Body of pancreas (tissue), 4 donors: ENCODE results near the gene ATOSA. TPM values are rescaled to one million over a fixed set of nuclear protein-coding genes. Genes with fewer than 3 reads are reported as not detected.

Source experiments
- ATAC-seq: fragments of 150-250 bp; one replicate; pipeline ENCODE4 v1.9.1; 2016
- DNase-seq, 4 donors: peaks; one replicate each; pipeline ENCODE4 v3.0.0-alpha.2; 2019
- H3K27ac ChIP-seq, 4 donors: fragments of 200-600 bp; sonication (generic); 1 replicate in 3 of 4; 2 replicates in 1 of 4; pipeline versions ENCODE4 v1.5.1 to v1.6.1; 2016 to 2019; ENCODE audit warnings: mild to moderate bottlenecking in 1 of 4, mixed read lengths in 1 of 4, moderate library complexity in 1 of 4
- H3K27me3 ChIP-seq, 2 donors: fragments of 200-600 bp; sonication (generic); one replicate each; pipeline ENCODE4 v1.6.0; 2016; ENCODE audit warnings: mild to moderate bottlenecking in 1 of 2
- H3K36me3 ChIP-seq, 2 donors: fragments of 200-600 bp; sonication (generic); replicated peaks in 1 of 2; 2 replicates each; pipeline ENCODE4 v1.5.1; 2016; ENCODE audit warnings: low read depth in 2 of 2; ENCODE audit not compliant: insufficient read depth in 1 of 2
- H3K4me1 ChIP-seq: fragments of 200-600 bp; sonication (generic); one replicate; pipeline ENCODE4 v1.6.0; 2016
- H3K4me3 ChIP-seq, 2 donors: fragments of 200-600 bp; sonication (generic); 1 replicate in 1 of 2; 2 replicates in 1 of 2; pipeline ENCODE4 v1.5.1; 2016 to 2019
- H3K9me3 ChIP-seq, 3 donors: fragments of 200-600 bp; sonication (generic); 1 replicate in 2 of 3; 2 replicates in 1 of 3; pipeline ENCODE4 v1.5.1; 2016
- POLR2A ChIP-seq, 3 donors: fragments of 450-650 bp; IDR thresholded peaks; one replicate each; pipeline ENCODE4 v1.6.1; 2016; ENCODE audit warnings: antibody characterized with exemption in 3 of 3, mild to moderate bottlenecking in 2 of 3
- WGBS, 2 donors: methylation state at CpG; one replicate each; pipeline ENCODE4 v1.1.5; 2017; 5-methylcytosine and 5-hydroxymethylcytosine counted together
- intact Hi-C: fragments of 100-400 bp; cut with DNase I; formaldehyde crosslinking; loops from one replicate; pipeline ENCODE4 v1.15.1; 2023
- total RNA-seq, 2 donors: library from RNA; depleted of rRNA; stranded (reverse); fragments of >200 nt; gene quantifications; one replicate each; pipeline ENCODE4 v1.1.0, GENCODE V29; 2016
- TF ChIP-seq, protein P1 (sequence below), 7 experiments: fragments of 450-650 bp in 4 of 7; fragments of 200-600 bp in 3 of 7; sonication (generic) in 3 of 7; IDR thresholded peaks; one replicate each; pipeline ENCODE4 v1.5.1; 2016 to 2019; ENCODE audit warnings: antibody characterized with exemption in 7 of 7

Gene ATOSA
- total RNA-seq, 2 donors from 2014 or later, result 37.2 to 63.6 TPM

DNA sequence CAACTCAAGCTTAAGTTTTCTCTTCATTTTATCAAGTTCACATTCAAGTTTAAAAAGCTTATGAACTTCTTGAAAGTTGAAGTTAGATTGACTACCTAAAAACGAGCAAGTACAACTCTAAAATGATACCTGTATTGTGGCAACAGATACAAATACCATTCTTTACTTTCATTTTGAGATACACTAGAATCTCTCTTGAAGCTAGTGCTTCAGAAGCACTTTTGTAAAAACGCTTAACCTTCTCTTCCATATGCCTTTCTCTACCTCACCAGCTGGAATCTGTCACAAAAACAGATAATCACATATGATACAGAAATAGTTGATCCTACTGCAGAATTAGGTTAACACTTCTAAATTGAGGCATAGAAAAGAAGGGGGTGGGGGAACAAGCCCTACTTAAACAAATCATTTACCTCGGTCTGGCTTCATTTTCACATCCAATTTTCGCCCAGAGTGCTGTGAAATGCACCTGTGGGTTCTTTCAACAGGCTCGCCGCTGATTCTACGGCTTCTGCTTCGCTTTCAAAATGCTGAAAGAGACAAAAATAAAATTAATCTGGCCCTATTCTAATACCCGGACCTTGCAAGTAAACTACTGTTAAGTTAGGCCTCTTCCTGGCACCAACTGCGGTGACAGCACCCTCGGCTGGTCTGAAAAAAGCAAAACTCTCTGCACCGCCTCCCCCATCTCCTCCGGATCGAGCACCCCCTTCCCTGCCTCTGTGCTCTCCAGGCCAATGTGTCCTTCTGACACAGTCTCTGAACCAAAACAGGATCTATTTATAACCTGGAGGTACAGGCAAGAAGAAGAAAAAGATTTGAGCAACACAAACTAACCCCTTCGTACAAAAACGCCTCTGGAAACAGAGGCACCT is 1.4 kb downstream of the ATOSA start:
- WGBS, 2 donors, result 0 to 2% methylated on average over 16 of the region's 16 CpGs
- intact Hi-C loops, result no loop called here
- no peak for TF ChIP-seq POLR2A (IDR thresholded peaks at IDR 0.05)
- TF ChIP-seq, protein P1, sequence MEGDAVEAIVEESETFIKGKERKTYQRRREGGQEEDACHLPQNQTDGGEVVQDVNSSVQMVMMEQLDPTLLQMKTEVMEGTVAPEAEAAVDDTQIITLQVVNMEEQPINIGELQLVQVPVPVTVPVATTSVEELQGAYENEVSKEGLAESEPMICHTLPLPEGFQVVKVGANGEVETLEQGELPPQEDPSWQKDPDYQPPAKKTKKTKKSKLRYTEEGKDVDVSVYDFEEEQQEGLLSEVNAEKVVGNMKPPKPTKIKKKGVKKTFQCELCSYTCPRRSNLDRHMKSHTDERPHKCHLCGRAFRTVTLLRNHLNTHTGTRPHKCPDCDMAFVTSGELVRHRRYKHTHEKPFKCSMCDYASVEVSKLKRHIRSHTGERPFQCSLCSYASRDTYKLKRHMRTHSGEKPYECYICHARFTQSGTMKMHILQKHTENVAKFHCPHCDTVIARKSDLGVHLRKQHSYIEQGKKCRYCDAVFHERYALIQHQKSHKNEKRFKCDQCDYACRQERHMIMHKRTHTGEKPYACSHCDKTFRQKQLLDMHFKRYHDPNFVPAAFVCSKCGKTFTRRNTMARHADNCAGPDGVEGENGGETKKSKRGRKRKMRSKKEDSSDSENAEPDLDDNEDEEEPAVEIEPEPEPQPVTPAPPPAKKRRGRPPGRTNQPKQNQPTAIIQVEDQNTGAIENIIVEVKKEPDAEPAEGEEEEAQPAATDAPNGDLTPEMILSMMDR (IDR thresholded peaks at IDR 0.05), result no peak
- H3K36me3 ChIP-seq, result no peaks in the 10 kb centered on the region
- no peaks in the 10 kb centered on the region for H3K27me3 ChIP-seq
- H3K4me3 ChIP-seq, result peak overlapping the region; percentile 83 to 94
- ATAC-seq, result peak; percentile 53
- peak; percentile 68 to 83 (median 79) for DNase-seq
- no peaks in the 10 kb centered on the region for H3K9me3 ChIP-seq
- peaks cover 40% of the 10 kb centered on the region for H3K4me1 ChIP-seq
- H3K27ac ChIP-seq, result peak overlapping the region; percentile 95 to 99 (median 98)

DNA sequence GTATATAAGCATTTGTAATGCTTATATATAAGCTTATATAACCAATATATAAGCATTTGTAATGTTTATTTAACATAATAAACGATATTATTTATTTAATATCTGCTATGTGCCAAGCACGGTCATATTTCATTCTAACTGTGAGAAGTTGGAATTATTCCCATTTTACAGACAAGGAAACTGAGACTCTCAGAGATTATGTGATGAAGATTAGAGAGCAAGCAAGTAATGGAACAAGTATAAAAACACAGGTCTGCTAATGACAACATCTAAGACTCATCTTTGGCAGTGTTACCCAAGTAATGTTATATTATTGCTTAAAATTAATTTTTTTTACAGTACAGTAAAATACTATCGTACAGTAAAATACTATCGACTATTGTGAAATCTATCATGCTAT is 4.4 kb downstream of the ATOSA start:
- DNase-seq, result no peak
- H3K27ac ChIP-seq, result no peak overlapping the region
- intact Hi-C loops, result no loop called here
- ATAC-seq, result no peak
- H3K27me3 ChIP-seq, result no peaks in the 10 kb centered on the region
- peaks cover 63% of the 10 kb centered on the region for H3K4me1 ChIP-seq
- H3K36me3 ChIP-seq, result peaks cover 2 to 3% of the 10 kb centered on the region in 2 donors
- TF ChIP-seq POLR2A (IDR thresholded peaks at IDR 0.05), result no peak
- TF ChIP-seq, protein P1 (IDR thresholded peaks at IDR 0.05), result no peak
- no peaks in the 10 kb centered on the region for H3K9me3 ChIP-seq
- no peak overlapping the region for H3K4me3 ChIP-seq
- 43 to 46% methylated on average over 4 of the region's 4 CpGs for WGBS, 2 donors

DNA sequence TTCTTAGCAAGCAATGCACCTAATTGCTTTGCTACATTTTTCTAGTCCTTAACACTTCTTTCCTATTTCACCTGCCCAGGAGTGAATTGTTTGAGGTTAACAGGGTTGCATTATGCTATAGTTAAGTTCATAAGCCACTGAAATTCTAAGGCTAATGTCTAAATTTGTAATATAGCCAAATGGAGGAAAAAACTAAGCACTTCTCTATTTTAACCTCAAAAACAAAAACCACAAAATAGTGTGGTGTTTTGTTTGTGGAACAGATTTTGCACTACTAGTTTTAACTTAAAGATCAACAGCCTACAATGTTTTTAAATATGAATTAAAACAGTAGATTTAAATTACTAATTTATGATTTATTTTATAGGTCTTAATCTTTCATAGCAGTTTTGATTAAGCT is 5.5 kb downstream of the ATOSA start:
- no peak for ATAC-seq
- no peak for DNase-seq
- Histone ChIP-seq H3K4me3 (no peak overlapping the region), H3K9me3 (no peaks in the 10 kb centered on the region), H3K27me3 (no peaks in the 10 kb centered on the region), H3K27ac (no peak overlapping the region), H3K36me3 (peaks cover 2 to 7% of the 10 kb centered on the region in 2 donors), H3K4me1 (peaks cover 62% of the 10 kb centered on the region)
- intact Hi-C loops, result no loop called here
- TF ChIP-seq POLR2A (IDR thresholded peaks at IDR 0.05), result no peak
- TF ChIP-seq, protein P1 (IDR thresholded peaks at IDR 0.05), result no peak

DNA sequence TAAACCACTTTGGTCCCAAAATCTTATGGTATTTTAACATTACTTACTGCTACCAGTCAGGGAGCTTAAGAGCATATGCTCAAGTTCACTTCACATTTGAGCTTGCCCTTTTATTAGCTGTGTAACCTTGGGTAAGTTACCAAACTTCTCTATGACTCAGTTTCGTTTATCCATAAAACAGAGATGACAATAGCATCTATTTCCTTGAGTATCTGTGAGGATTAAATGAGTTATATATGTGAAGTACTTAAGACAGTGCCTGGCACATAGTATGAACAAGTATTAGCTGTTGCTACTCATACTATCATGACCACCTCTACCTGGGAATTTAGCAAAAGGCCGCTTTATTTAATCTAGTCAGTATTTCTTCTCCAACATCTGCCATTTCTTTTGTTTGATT is 5.9 kb downstream of the ATOSA start:
- no peak overlapping the region for H3K27ac ChIP-seq
- H3K9me3 ChIP-seq, result no peaks in the 10 kb centered on the region
- no peaks in the 10 kb centered on the region for H3K27me3 ChIP-seq
- TF ChIP-seq, protein P1 (IDR thresholded peaks at IDR 0.05), result no peak
- TF ChIP-seq POLR2A (IDR thresholded peaks at IDR 0.05), result no peak
- H3K4me3 ChIP-seq, result no peak overlapping the region
- intact Hi-C loops, result no loop called here
- DNase-seq (no peak), ATAC-seq (no peak)
- H3K4me1 ChIP-seq, result peaks cover 62% of the 10 kb centered on the region
- WGBS, 2 donors, result 35% methylated on average over 2 of the region's 2 CpGs
- H3K36me3 ChIP-seq, result peaks cover 2 to 7% of the 10 kb centered on the region in 2 donors

DNA sequence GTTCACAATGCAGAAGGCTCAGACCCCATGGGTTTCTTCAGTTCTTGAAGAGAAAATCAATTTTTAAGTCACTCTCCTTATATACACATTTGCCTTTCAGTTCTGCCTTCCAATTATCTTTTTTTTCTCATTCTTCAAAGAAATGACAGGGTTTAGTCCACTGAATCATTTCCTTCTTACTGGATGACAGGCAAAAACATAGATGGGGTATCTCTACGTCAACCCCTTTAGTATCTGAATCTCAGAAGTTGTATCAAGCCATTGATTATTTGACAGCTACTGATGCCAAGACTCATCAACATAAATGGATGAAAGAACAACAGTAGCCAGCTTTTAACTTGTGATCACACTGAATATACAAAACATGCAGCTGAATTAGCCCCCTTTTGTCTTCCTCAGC is 6.5 kb downstream of the ATOSA start:
- peaks cover 62% of the 10 kb centered on the region for H3K4me1 ChIP-seq
- peaks cover 2 to 7% of the 10 kb centered on the region in 2 donors for H3K36me3 ChIP-seq
- intact Hi-C loops, result no loop called here
- TF ChIP-seq POLR2A (IDR thresholded peaks at IDR 0.05), result no peak
- TF ChIP-seq, protein P1 (IDR thresholded peaks at IDR 0.05), result no peak
- DNase-seq (no peak), ATAC-seq (no peak)
- WGBS, 2 donors, result 64 to 69% methylated on average over 1 of the region's 1 CpG
- no peaks in the 10 kb centered on the region for H3K9me3 ChIP-seq
- no peaks in the 10 kb centered on the region for H3K27me3 ChIP-seq
- H3K4me3 ChIP-seq, result no peak overlapping the region
- no peak overlapping the region for H3K27ac ChIP-seq
